Lower leg skin (tissue), 4 donors: ENCODE data around the gene NTN3. TPM values are rescaled to one million over a fixed set of nuclear protein-coding genes. Genes with fewer than 3 reads are reported as not detected.
"Not testable (repeated sequence)": the region's sequence is repeated elsewhere in the genome, so short reads cannot be mapped to it uniquely, and the experiment has no call there.

Experiments used
- DNase-seq, 2 donors: peaks; one replicate each; pipeline ENCODE4 v3.0.0-alpha.2; 2019; ENCODE audit warnings: low spot score in 2 of 2
- H3K4me3 ChIP-seq: fragments of 200-600 bp; sonication (generic); 2 replicates; pipeline ENCODE4 v1.5.1; 2017; ENCODE audit warnings: mild to moderate bottlenecking, low read depth; ENCODE audit not compliant: poor library complexity, severe bottlenecking
- POLR2A ChIP-seq, 2 donors: fragments of 450-650 bp; IDR thresholded peaks; one replicate each; pipeline ENCODE4 v1.6.1; 2016 to 2017; ENCODE audit warnings: antibody characterized with exemption in 2 of 2, mild to moderate bottlenecking in 1 of 2, moderate library complexity in 1 of 2
- WGBS, 2 donors: methylation state at CpG; one replicate each; pipeline ENCODE4 v1.1.5; 2018; 5-methylcytosine and 5-hydroxymethylcytosine counted together
- intact Hi-C: fragments of 100-400 bp; cut with DNase I; formaldehyde crosslinking; loops from one replicate; pipeline ENCODE4 v1.15.0; 2023; ENCODE audit warnings: low total_unique reads
- total RNA-seq, 4 donors: library from RNA; depleted of rRNA; stranded (reverse); fragments of >200 nt; gene quantifications; one replicate each; pipeline ENCODE4 v1.1.0, GENCODE V29; 2016
- TF ChIP-seq, protein P1 (sequence below), 3 donors: fragments of 450-650 bp; IDR thresholded peaks; one replicate each; pipeline ENCODE4 v1.5.1; 2016; ENCODE audit warnings: antibody characterized with exemption in 3 of 3, mild to moderate bottlenecking in 3 of 3, moderate library complexity in 2 of 3

NTN3 gene
- total RNA-seq, 4 donors from 2014 or later = 0.45 to 0.95 TPM; not detected in 2

GRCh38 chr16:2429771-2430663, 41.1 kb upstream of the NTN3 start:
- WGBS, 2 donors = 4 to 6% methylated on average over 32 to 46 of the region's 46 CpGs
- no peak for DNase-seq
- peak overlapping the region; percentile 46 for H3K4me3 ChIP-seq
- intact Hi-C loops = no loop called here
- TF ChIP-seq, protein P1, sequence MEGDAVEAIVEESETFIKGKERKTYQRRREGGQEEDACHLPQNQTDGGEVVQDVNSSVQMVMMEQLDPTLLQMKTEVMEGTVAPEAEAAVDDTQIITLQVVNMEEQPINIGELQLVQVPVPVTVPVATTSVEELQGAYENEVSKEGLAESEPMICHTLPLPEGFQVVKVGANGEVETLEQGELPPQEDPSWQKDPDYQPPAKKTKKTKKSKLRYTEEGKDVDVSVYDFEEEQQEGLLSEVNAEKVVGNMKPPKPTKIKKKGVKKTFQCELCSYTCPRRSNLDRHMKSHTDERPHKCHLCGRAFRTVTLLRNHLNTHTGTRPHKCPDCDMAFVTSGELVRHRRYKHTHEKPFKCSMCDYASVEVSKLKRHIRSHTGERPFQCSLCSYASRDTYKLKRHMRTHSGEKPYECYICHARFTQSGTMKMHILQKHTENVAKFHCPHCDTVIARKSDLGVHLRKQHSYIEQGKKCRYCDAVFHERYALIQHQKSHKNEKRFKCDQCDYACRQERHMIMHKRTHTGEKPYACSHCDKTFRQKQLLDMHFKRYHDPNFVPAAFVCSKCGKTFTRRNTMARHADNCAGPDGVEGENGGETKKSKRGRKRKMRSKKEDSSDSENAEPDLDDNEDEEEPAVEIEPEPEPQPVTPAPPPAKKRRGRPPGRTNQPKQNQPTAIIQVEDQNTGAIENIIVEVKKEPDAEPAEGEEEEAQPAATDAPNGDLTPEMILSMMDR (IDR thresholded peaks at IDR 0.05) = no peak
- TF ChIP-seq POLR2A (IDR thresholded peaks at IDR 0.05) = no peak

DNA sequence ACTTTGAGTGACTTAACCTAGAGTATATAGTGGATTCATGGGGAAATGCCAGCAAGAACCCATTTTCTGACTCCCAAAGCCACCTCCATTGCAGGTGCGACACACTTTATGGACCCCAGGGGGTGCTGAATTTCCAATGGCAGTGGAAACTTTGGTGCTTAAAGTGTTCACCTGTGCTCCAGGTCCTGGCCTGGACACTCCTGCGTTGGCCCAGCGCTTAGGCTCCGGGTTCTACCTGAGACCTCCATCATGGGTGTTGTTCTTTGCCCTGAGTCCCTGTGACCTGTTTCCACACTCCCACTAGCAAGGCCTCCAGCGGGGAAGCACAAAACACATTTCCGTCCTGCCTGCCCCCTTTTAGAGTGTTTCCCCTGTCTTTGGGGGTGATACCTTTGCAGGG, 38.8 kb upstream of the NTN3 start:
- intact Hi-C loops = no loop called here
- 98 to 99% methylated on average over 6 of the region's 6 CpGs for WGBS, 2 donors
- TF ChIP-seq, protein P1 (IDR thresholded peaks at IDR 0.05) = no peak
- no peak for TF ChIP-seq POLR2A (IDR thresholded peaks at IDR 0.05)
- no peak for DNase-seq
- no peak overlapping the region for H3K4me3 ChIP-seq

DNA sequence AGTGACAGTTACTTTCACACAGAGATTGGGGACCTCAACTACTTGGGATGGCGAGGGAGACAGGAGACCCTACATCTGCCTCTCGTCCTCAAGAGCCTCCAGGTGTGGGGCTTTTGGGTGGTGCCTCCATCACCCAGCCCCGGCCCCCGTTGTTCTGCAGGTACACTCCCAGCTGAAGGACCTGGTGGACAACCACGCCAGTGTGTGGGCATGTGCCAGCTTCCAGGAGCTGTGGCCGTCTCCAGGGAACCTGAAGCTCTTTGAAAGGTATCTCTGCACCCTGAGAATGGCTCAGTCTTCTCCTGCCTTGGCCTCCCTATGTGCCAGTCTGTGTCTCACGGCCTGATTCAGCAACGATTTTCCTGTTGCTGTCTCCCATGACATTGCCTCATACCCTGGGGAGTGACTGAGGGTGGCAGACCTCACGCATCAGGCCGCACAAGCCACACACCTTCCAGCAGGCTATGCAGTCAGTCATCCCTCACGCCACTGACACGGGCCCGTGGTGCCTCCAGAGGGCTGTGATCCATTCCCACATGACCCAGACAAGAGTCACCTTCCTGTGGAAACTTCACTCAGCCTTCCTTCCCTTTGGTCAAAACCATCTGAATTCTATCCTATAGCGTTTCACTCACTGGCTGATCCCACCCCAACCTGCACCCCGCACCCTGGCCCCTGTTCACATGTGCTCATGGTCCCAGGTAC, 38.1 kb upstream of the NTN3 start:
- H3K4me3 ChIP-seq = no peak overlapping the region
- no peak for TF ChIP-seq POLR2A (IDR thresholded peaks at IDR 0.05)
- TF ChIP-seq, protein P1 (IDR thresholded peaks at IDR 0.05) = no peak
- intact Hi-C loops = no loop called here
- no peak for DNase-seq
- 93 to 94% methylated on average over 11 to 15 of the region's 15 CpGs for whole genome bisulfite sequencing, 2 donors

DNA sequence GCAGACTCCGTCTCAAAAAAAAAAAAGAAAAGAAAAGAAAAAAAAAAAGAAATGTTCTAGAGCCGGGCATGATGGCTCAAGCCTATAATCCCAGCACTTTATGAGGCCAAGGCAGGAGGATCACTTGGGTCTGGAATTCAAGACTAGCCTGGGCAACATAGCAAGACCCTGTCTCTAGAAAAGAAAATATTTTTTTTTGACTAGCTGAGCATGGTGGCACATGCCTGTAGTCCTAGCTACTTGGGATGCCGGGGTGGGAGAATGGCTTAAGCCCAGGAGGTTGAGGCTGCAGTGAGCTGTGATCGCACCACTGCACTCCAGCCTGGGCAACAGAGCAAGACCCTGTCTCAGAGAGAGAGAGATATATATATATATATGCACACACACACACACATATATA, 35.9 kb upstream of the NTN3 start:
- intact Hi-C loops, H3K4me3 ChIP-seq, DNase-seq: not testable (repeated sequence)
- 86 to 89% methylated on average over 4 of the region's 4 CpGs for WGBS, 2 donors

DNA sequence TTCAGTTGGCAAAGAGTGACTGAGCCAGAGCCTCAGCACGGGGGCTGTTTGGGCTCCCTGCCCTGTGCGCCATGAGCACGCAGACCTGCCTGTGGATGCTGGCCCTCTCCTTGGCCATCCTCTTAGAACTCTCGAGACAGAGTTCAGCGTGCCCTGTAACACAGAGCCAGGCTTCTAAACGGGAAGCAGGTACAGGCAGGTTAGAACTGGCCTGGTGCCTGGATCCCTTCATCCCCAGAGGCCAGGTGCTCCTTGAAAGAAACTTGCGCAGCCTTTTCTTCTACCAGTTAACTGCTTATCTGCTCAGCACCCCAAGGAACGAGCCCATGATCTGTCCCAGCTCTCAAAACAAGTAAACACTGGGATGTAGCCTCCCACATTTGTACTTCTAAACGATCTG, 35.0 kb upstream of the NTN3 start:
- peak in 1 of 2 donors; percentile 48 for DNase-seq
- intact Hi-C loops = no loop called here
- TF ChIP-seq, protein P1 (IDR thresholded peaks at IDR 0.05) = no peak
- no peak for TF ChIP-seq POLR2A (IDR thresholded peaks at IDR 0.05)
- H3K4me3 ChIP-seq = no peak overlapping the region
- WGBS, 2 donors = 61 to 69% methylated on average over 9 of the region's 9 CpGs

GRCh38 chr16:2437032-2437790, 33.9 kb upstream of the NTN3 start:
- intact Hi-C loops = no loop called here
- no peak overlapping the region for H3K4me3 ChIP-seq
- no peak for TF ChIP-seq POLR2A (IDR thresholded peaks at IDR 0.05)
- TF ChIP-seq, protein P1 (IDR thresholded peaks at IDR 0.05) = no peak
- DNase-seq = no peak
- WGBS, 2 donors = 92 to 93% methylated on average over 24 of the region's 24 CpGs
